ENCODE measurements around the gene S1PR3. TPM values are rescaled to one million over a fixed set of nuclear protein-coding genes. Genes with fewer than 3 reads are reported as not detected.

Gene S1PR3
- polyA plus RNA-seq, 4 donors: 50.4 to 69.6 (median 57.0) TPM

DNA sequence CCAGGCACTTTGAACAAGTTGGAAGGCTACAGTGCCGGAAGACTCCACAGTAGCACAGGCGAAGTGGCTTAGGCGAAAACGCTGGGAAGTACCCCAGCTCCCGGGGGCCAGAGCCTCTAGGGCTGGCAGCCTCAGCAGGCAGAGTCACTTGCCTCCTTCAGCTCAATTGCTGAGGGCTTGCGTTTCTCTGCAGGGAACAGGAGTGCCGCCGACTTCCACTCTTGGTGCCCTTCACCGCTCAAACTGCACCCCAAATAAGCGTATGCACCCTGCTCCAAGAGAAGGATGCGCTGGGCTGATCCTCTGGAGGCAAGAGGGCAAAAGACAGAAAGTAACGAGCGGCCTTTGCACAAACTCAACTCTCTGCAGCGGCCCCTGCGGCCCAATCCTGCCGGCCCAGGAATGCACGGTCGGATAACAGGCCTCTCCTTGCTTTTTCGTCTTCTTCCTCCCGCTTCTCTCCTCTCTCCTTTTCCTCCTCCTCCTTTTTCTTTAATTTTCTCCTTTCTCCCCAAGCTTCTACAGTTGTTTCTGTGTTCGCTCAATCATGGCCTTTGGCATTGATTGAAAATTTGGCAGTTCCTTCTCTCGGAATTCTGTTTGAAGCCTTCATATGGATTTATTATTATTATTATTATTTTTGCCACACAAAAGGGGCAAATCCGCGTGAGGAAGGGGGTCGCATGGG, 1.1 kb upstream of the S1PR3 start:
- no peak for DNase-seq (ENCODE audit: low read depth in 4 of 4, low spot score in 3 of 4)

DNA sequence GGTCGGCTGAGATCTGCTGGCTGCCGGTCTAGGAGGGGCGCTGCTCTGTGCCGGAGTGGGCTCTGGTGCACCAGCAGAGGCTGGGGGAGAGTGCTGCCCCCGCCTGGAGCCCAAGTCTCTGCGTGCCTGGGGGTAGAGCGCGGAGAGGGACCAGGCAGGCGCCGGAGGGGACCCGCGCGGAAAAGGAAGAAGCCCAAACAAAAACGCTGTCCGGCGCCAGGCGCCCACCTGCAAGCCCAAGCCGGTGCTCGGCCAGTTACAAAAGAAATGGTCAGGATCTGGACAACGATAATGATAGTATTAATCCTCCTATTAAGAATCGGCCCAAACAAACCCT, 571 bp upstream of the S1PR3 start:
- DNase-seq (ENCODE audit: low read depth in 4 of 4, low spot score in 3 of 4): no peak

GRCh38 chr9:88992556-88992955, 1.3 kb downstream of the S1PR3 start:
- DNase-seq (ENCODE audit: low read depth in 4 of 4, low spot score in 3 of 4): no peak

DNA sequence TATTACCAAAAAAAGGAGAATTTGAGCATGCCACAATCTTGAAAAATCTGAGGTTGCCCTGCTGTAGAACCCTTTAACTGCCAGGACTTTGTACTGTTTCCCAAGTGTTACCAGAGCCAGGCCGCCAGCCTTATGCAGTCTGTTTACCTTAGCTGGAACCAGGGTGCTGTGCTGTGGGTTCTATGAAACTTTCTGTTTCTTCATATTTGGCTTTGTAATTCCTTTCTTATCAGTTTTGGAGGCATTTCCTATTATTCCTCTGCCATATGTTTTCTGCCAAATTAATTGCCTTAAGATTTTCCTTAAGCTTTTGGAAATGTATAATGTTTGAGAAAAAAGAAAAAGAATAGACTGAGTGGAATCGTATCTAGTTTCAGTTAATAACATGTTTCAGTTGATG, 2.1 kb downstream of the S1PR3 start:
- DNase-seq (ENCODE audit: low read depth in 4 of 4, low spot score in 3 of 4): no peak

GRCh38 chr9:88993871-88994460, 2.7 kb downstream of the S1PR3 start:
- DNase-seq (ENCODE audit: low read depth in 4 of 4, low spot score in 3 of 4): no peak

DNA sequence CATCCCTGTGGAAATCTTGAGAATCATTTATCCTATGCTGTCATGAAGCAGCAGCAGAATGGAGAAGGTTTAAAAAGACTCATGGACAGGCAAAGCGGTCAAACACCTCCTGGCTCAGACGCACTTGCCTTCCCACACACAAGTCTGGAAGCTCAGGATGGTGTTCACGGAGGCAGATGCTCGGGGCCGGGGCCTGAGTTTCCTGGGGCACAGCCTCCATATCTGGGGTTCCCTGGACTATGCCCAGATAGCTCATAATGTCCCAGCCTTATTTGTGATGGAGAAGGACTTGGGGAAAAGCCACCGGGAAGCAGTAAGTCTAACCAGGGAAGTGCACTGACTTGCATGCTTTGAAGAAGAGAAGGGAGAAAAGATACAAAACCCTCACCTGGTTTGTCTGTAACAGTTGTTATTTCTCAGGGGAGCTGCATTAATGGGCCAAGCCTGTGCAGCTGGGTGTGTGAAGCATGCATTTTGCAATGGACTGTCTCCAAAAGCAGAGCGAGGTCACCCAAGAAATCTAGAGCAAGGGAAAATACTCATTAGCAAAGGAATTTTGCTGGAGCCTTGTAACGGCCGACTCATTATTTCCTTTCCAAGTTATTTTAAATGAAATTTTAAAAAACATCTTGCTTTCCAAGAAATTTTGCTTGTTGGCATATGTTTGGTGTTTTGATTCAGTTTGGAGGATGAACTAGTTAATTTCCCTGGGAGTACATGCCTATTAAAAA, 3.4 kb downstream of the S1PR3 start:
- DNase-seq (ENCODE audit: low read depth in 4 of 4, low spot score in 3 of 4): no peak

- no peak for DNase-seq (ENCODE audit: low read depth in 4 of 4, low spot score in 3 of 4)
Measured at GRCh38 chr9:88995200-88995577, 3.9 kb downstream of the S1PR3 start.

GRCh38 chr9:88995627-88996026, 4.4 kb downstream of the S1PR3 start:
- DNase-seq (ENCODE audit: low read depth in 4 of 4, low spot score in 3 of 4): no peak

GRCh38 chr9:88996046-88996920, 5.0 kb downstream of the S1PR3 start:
- no peak for DNase-seq (ENCODE audit: low read depth in 4 of 4, low spot score in 3 of 4)

- no peak for DNase-seq (ENCODE audit: low read depth in 4 of 4, low spot score in 3 of 4)
Measured at GRCh38 chr9:88996921-88997235, 5.6 kb downstream of the S1PR3 start.

DNA sequence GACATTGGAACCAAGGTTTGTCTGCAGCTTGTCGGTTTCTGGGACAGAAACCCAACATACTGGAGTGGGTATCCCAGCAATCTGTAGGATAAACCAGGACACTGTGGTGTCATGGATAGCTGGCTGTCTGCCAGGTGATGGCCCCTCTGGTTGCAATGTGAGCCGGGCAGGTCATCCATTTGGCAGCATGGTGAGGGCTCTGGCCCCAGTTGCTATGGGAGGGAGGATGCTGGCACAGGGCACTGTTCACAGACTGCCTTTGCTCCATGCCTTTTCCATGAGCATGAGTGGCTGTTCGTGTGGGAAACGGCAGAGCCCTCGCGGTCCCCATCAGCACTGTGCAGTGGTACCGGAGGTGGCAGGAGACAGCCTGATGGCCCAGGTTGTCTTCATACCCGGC, 6.4 kb downstream of the S1PR3 start:
- no peak for DNase-seq (ENCODE audit: low read depth in 4 of 4, low spot score in 3 of 4)

- DNase-seq (ENCODE audit: low read depth in 4 of 4, low spot score in 3 of 4): no peak
Measured at GRCh38 chr9:88998503-88998902, 7.2 kb downstream of the S1PR3 start.

GRCh38 chr9:88998911-88999310, 7.6 kb downstream of the S1PR3 start:
- no peak for DNase-seq (ENCODE audit: low read depth in 4 of 4, low spot score in 3 of 4)

- no peak for DNase-seq (ENCODE audit: low read depth in 4 of 4, low spot score in 3 of 4)
Measured at GRCh38 chr9:89000371-89000781, 9.1 kb downstream of the S1PR3 start.

GRCh38 chr9:89000973-89001916, 10.0 kb downstream of the S1PR3 start:
- DNase-seq (ENCODE audit: low read depth in 4 of 4, low spot score in 3 of 4): peak in 3 of 4 donors; percentile 79 to 86 (median 82)

DNA sequence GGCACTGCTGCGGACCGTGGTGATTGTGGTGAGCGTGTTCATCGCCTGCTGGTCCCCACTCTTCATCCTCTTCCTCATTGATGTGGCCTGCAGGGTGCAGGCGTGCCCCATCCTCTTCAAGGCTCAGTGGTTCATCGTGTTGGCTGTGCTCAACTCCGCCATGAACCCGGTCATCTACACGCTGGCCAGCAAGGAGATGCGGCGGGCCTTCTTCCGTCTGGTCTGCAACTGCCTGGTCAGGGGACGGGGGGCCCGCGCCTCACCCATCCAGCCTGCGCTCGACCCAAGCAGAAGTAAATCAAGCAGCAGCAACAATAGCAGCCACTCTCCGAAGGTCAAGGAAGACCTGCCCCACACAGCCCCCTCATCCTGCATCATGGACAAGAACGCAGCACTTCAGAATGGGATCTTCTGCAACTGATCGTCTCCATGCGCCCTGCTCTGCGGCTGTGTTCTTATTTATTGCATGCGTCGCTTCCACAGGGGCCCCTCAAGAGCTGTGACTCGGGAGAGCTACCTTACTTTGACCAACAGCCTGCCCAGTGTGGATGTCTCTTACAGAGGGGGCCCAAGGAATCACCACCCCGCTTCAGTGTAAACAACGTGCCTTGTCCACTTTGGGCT, 10.8 kb downstream of the S1PR3 start:
- DNase-seq (ENCODE audit: low read depth in 4 of 4, low spot score in 3 of 4): no peak

- no peak for DNase-seq (ENCODE audit: low read depth in 4 of 4, low spot score in 3 of 4)
Measured at GRCh38 chr9:89002987-89003386, 11.7 kb downstream of the S1PR3 start.

- DNase-seq (ENCODE audit: low read depth in 4 of 4, low spot score in 3 of 4): no peak
Measured at GRCh38 chr9:89005323-89005722, 14.1 kb downstream of the S1PR3 start.

GRCh38 chr9:89006267-89006666, 15.0 kb downstream of the S1PR3 start:
- no peak for DNase-seq (ENCODE audit: low read depth in 4 of 4, low spot score in 3 of 4)

All from left renal pelvis (tissue), 4 donors.